Panc1 (cell line): ENCODE data around the gene MT1H. TPM values are rescaled to one million over a fixed set of nuclear protein-coding genes. Genes with fewer than 3 reads are reported as not detected.

Source experiments
- ATAC-seq: fragments of 200-7000 bp; cut with Tn5 transposase; 2 replicates; pipeline ENCODE4 v1.9.1; 2020; ENCODE audit warnings: mild to moderate bottlenecking, moderate library complexity
- BruUV-seq: library from RNA; stranded (reverse); fragments of 400-500 nt; replicated peaks from 2 replicates; lab custom pipeline; 2021; lab: Mats Ljungman, UMichigan
- CTCF ChIA-PET: fragments of 300-600 bp; sonication (Branson Sonifier 250); formaldehyde crosslinking; loops from one replicate; lab custom pipeline; 2022; ENCODE audit warnings: antibody characterized with exemption; lab: Charles Lee
- POLR2A ChIA-PET: fragments of 300-600 bp; sonication (Branson Sonifier 250); formaldehyde crosslinking; loops from one replicate; lab custom pipeline; 2022; ENCODE audit warnings: antibody characterized with exemption; lab: Charles Lee
- DNase-seq: peaks from one replicate; pipeline ENCODE4 v3.0.0-alpha.2; 2010; ENCODE audit warnings: low read depth, low spot score
- H3K27ac ChIP-seq: 2 replicates; pipeline ENCODE4 v1.5.1; 2011; ENCODE audit warnings: mild to moderate bottlenecking, low read length, inconsistent platforms
- H3K27me3 ChIP-seq: fragments of 200-500 bp; sonication (Bioruptor generic); 2 replicates; pipeline ENCODE4 v1.6.0; 2014; ENCODE audit warnings: low read length, inconsistent platforms; ENCODE audit not compliant: control insufficient read depth, insufficient read depth
- H3K36me3 ChIP-seq: fragments of 200-500 bp; sonication (Bioruptor generic); 2 replicates; pipeline ENCODE4 v1.5.1; 2014; ENCODE audit warnings: inconsistent platforms, mild to moderate bottlenecking, low read length, moderate library complexity; ENCODE audit not compliant: control insufficient read depth, insufficient read depth
- H3K4me1 ChIP-seq: 2 replicates; pipeline ENCODE4 v1.5.1; 2011; ENCODE audit warnings: inconsistent platforms, mild to moderate bottlenecking, low read length, moderate library complexity; ENCODE audit not compliant: control insufficient read depth, insufficient read depth
- H3K4me3 ChIP-seq, 2 experiments: 2 replicates each; pipeline ENCODE4 v1.5.1; 2011 to 2012; ENCODE audit warnings: low read depth in 2 of 2, low read length in 2 of 2, mild to moderate bottlenecking in 2 of 2, inconsistent platforms in 1 of 2, moderate library complexity in 1 of 2
- H3K9me3 ChIP-seq: fragments of 200-500 bp; sonication (Bioruptor generic); 2 replicates; pipeline ENCODE4 v1.5.1; 2014; ENCODE audit warnings: low read depth, mild to moderate bottlenecking, inconsistent platforms, low read length, moderate library complexity; ENCODE audit not compliant: control insufficient read depth, insufficient read depth
- POLR2AphosphoS5 ChIP-seq: IDR thresholded peaks from 2 replicates; pipeline ENCODE4 v1.6.1; 2012; ENCODE audit warnings: mild to moderate bottlenecking, low read depth, low read length, moderate library complexity
- SIN3A ChIP-seq: IDR thresholded peaks from 2 replicates; pipeline ENCODE4 v1.6.1; 2012; ENCODE audit warnings: low read depth, mild to moderate bottlenecking, low read length, moderate library complexity, borderline replicate concordance; ENCODE audit not compliant: insufficient read depth
- TCF7L2 ChIP-seq: IDR thresholded peaks from 2 replicates; pipeline ENCODE4 v1.6.1; 2011; ENCODE audit warnings: mild to moderate bottlenecking, low read depth, low read length, inconsistent platforms
- in situ Hi-C: cut with HindIII; loops from 2 replicates; pipeline ENCODE4 v1.10.0; 2016; ENCODE audit warnings: low sequenced_read_pairs, low pct_unique_long_range_greater_than_20kb
- intact Hi-C: fragments of 100-400 bp; cut with micrococcal nuclease; formaldehyde crosslinking; loops from one replicate; pipeline ENCODE4 v1.10.0; 2022; ENCODE audit not compliant: unreplicated experiment
- total RNA-seq: library from RNA; stranded (reverse); gene quantifications from one replicate; pipeline ENCODE4 v1.2.1, GENCODE V29; 2021; ENCODE audit not compliant: unreplicated experiment
- TF ChIP-seq, protein P1 (sequence below): fragments of 450-650 bp; IDR thresholded peaks from 2 replicates; pipeline ENCODE4 v1.5.1; 2017; ENCODE audit warnings: mild to moderate bottlenecking
- TF ChIP-seq, protein P2 (sequence below), 2 experiments: IDR thresholded peaks; 2 replicates each; pipeline ENCODE4 v1.6.1; 2011 to 2012; ENCODE audit warnings: low read depth in 2 of 2, control low read depth in 1 of 2, low read length in 1 of 2, mild to moderate bottlenecking in 1 of 2, moderate library complexity in 1 of 2; ENCODE audit not compliant: insufficient read depth in 1 of 2

The MT1H gene
- total RNA-seq, 1 experiment from 2014 or later: not detected

GRCh38 chr16:56643080-56643778 is 26.4 kb upstream of the MT1H start:
- in situ Hi-C loops: no loop called here
- peaks cover 20% of the 10 kb centered on the region for H3K4me1 ChIP-seq
- no TSS peak for BruUV-seq
- ChIA-PET CTCF (interaction anchor here (0.9 kb wide), 1 partner anchor 42 kb away, joined by 3 read pairs; no protein-coding TSS in a partner anchor), POLR2A (interaction anchor here (0.6 to 1.2 kb wide), 2 partner anchors 18 to 113 kb away, joined by 3 to 5 read pairs; partner anchors contain the start of gene MT1E)
- H3K36me3 ChIP-seq: no peaks in the 10 kb centered on the region
- no peaks in the 10 kb centered on the region for H3K27me3 ChIP-seq
- peak overlapping the region; percentile 31 to 40 for H3K4me3 ChIP-seq
- peak; percentile 98 for ATAC-seq
- no peaks in the 10 kb centered on the region for H3K9me3 ChIP-seq
- no peak for DNase-seq
- H3K27ac ChIP-seq: peak overlapping the region; percentile 54; the same call in 1 of the 2 replicates
- TF ChIP-seq, protein P1, sequence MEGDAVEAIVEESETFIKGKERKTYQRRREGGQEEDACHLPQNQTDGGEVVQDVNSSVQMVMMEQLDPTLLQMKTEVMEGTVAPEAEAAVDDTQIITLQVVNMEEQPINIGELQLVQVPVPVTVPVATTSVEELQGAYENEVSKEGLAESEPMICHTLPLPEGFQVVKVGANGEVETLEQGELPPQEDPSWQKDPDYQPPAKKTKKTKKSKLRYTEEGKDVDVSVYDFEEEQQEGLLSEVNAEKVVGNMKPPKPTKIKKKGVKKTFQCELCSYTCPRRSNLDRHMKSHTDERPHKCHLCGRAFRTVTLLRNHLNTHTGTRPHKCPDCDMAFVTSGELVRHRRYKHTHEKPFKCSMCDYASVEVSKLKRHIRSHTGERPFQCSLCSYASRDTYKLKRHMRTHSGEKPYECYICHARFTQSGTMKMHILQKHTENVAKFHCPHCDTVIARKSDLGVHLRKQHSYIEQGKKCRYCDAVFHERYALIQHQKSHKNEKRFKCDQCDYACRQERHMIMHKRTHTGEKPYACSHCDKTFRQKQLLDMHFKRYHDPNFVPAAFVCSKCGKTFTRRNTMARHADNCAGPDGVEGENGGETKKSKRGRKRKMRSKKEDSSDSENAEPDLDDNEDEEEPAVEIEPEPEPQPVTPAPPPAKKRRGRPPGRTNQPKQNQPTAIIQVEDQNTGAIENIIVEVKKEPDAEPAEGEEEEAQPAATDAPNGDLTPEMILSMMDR: peak; percentile 67
- TF ChIP-seq TCF7L2: no peak
- TF ChIP-seq POLR2AphosphoS5: no peak
- TF ChIP-seq SIN3A: no peak
- intact Hi-C loops: no loop called here

DNA sequence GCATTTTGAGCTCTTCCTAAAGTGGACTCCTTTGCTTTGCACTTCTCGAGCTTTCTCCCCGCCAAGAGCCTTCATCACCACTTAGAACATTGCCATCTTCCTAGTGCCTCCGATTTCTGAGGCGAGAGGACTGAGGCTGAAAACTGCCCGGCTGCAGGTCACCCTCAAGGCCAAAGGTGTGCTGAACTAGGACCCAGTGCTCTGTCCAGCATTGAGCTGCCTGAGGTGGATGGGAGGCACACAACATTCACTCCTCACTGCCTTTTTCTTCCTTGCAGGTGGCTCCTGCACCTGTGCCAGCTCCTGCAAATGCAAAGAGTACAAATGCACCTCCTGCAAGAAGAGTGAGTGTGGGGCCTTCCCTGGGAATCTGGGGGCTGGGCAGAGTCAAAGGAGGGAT is 25.8 kb upstream of the MT1H start:
- peak overlapping the region; percentile 54; the same call in 1 of the 2 replicates for H3K27ac ChIP-seq
- no peaks in the 10 kb centered on the region for H3K36me3 ChIP-seq
- in situ Hi-C loops (no loop called here), intact Hi-C loops (no loop called here)
- H3K4me3 ChIP-seq: peak overlapping the region; percentile 31 to 40
- no peaks in the 10 kb centered on the region for H3K27me3 ChIP-seq
- ATAC-seq (no peak), DNase-seq (no peak)
- ChIA-PET POLR2A (interaction anchor here (1.2 kb wide), 1 partner anchor 18 kb away, joined by 3 read pairs; the partner anchor contains the start of gene MT1E), CTCF (interaction anchor here (0.6 to 0.9 kb wide), 2 partner anchors 20 to 43 kb away, joined by 3 to 5 read pairs; no protein-coding TSS in a partner anchor)
- BruUV-seq: no TSS peak
- H3K9me3 ChIP-seq: no peaks in the 10 kb centered on the region
- TF ChIP-seq, protein P2, sequence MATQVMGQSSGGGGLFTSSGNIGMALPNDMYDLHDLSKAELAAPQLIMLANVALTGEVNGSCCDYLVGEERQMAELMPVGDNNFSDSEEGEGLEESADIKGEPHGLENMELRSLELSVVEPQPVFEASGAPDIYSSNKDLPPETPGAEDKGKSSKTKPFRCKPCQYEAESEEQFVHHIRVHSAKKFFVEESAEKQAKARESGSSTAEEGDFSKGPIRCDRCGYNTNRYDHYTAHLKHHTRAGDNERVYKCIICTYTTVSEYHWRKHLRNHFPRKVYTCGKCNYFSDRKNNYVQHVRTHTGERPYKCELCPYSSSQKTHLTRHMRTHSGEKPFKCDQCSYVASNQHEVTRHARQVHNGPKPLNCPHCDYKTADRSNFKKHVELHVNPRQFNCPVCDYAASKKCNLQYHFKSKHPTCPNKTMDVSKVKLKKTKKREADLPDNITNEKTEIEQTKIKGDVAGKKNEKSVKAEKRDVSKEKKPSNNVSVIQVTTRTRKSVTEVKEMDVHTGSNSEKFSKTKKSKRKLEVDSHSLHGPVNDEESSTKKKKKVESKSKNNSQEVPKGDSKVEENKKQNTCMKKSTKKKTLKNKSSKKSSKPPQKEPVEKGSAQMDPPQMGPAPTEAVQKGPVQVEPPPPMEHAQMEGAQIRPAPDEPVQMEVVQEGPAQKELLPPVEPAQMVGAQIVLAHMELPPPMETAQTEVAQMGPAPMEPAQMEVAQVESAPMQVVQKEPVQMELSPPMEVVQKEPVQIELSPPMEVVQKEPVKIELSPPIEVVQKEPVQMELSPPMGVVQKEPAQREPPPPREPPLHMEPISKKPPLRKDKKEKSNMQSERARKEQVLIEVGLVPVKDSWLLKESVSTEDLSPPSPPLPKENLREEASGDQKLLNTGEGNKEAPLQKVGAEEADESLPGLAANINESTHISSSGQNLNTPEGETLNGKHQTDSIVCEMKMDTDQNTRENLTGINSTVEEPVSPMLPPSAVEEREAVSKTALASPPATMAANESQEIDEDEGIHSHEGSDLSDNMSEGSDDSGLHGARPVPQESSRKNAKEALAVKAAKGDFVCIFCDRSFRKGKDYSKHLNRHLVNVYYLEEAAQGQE (IDR thresholded peaks at IDR 0.05; ENCODE audit: insufficient read depth in 1 of 2, low read depth in 2 of 2, low read length in 1 of 2): peak; percentile 57 to 77; a peak in 3 of 4 replicates
- TF ChIP-seq, protein P1: 0 out of 2 replicates have a peak, but pooled peaks have one; percentile 28
- TF ChIP-seq POLR2AphosphoS5 (no peak), SIN3A (no peak)
- peaks cover 16% of the 10 kb centered on the region for H3K4me1 ChIP-seq
